GM12878 (cell line): Measurements from ENCODE around the gene AFAP1. TPM values are rescaled to one million over a fixed set of nuclear protein-coding genes. Genes with fewer than 3 reads are reported as not detected.

Experiments
- ATAC-seq: fragments of 200-7000 bp; cut with Tn5 transposase; 3 replicates; pipeline ENCODE4 v1.9.1; 2020; ENCODE audit warnings: mild to moderate bottlenecking, moderate library complexity
- BruUV-seq: library from RNA; stranded (reverse); fragments of 400-500 nt; replicated peaks from 2 replicates; lab custom pipeline; 2021; lab: Mats Ljungman, UMichigan
- CTCF ChIA-PET: fragments of 300-600 bp; sonication (Branson Sonifier 250); formaldehyde crosslinking; extraction: SDS; loops from one replicate; lab custom pipeline; 2021; ENCODE audit warnings: inconsistent platforms; lab: Yijun Ruan, JAX
- POLR2A ChIA-PET: fragments of 350-600 bp; formaldehyde crosslinking; extraction: SDS; loops from one replicate; lab custom pipeline; 2021; ENCODE audit warnings: inconsistent platforms; lab: Charles Lee
- RAD21 ChIA-PET: fragments of 300-600 bp; sonication (Branson Sonifier 250); formaldehyde crosslinking; loops from one replicate; lab custom pipeline; 2023; ENCODE audit warnings: antibody characterized with exemption; ENCODE audit not compliant: unreplicated experiment; lab: Charles Lee
- SMC1A ChIA-PET: fragments of 300-600 bp; sonication (Branson Sonifier 250); formaldehyde crosslinking; loops from one replicate; lab custom pipeline; 2023; ENCODE audit not compliant: unreplicated experiment, uncharacterized antibody; lab: Charles Lee
- DNase-seq: peaks from one replicate; pipeline ENCODE4 v3.0.0-alpha.2; 2011; ENCODE audit warnings: low read depth, low spot score
- FAIRE-seq: peaks from 3 replicates; lab custom pipeline; 2011; peaks lifted over from hg19 to GRCh38; lab: Jason Lieb, UNC
- H2AFZ ChIP-seq: 2 replicates; pipeline ENCODE4 v1.6.0; 2011; ENCODE audit warnings: low read depth, low read length, control low read depth; ENCODE audit not compliant: control insufficient read depth
- H3K27ac ChIP-seq: 2 replicates; pipeline ENCODE4 v1.5.1; 2011; ENCODE audit warnings: control low read depth; ENCODE audit not compliant: control insufficient read depth, insufficient read depth
- H3K27me3 ChIP-seq, 2 experiments: replicated peaks in 1 of 2; 2 replicates each; pipeline versions ENCODE4 v1.6.0 to v1.6.1; 2011; ENCODE audit warnings: low read length in 1 of 2; ENCODE audit not compliant: control insufficient read depth in 2 of 2, insufficient read depth in 2 of 2
- H3K36me3 ChIP-seq, 2 experiments: 2 replicates each; pipeline ENCODE4 v1.5.1; 2011; ENCODE audit warnings: low read length in 1 of 2; ENCODE audit not compliant: control insufficient read depth in 2 of 2, insufficient read depth in 2 of 2
- H3K4me1 ChIP-seq: 2 replicates; pipeline ENCODE4 v1.6.1; 2011; ENCODE audit warnings: mild to moderate bottlenecking, low read length, moderate library complexity, mixed read lengths; ENCODE audit not compliant: control insufficient read depth, insufficient read depth
- H3K4me2 ChIP-seq: 2 replicates; pipeline ENCODE4 v1.6.0; 2011; ENCODE audit warnings: control low read depth; ENCODE audit not compliant: control insufficient read depth, insufficient read depth
- H3K4me3 ChIP-seq: fragments of 200-600 bp; sonication (generic); 2 replicates; pipeline ENCODE4 v1.5.1; 2016
- H3K79me2 ChIP-seq: 2 replicates; pipeline ENCODE4 v1.6.0; 2011; ENCODE audit warnings: low read length; ENCODE audit not compliant: control insufficient read depth, insufficient read depth
- H3K9ac ChIP-seq: 2 replicates; pipeline ENCODE4 v1.8.0; 2011; ENCODE audit warnings: low read length, control low read depth, mixed read lengths; ENCODE audit not compliant: control insufficient read depth, insufficient read depth
- H3K9me3 ChIP-seq: replicated peaks from 3 replicates; pipeline ENCODE4 v1.5.1; 2011; ENCODE audit warnings: mild to moderate bottlenecking, low read length; ENCODE audit not compliant: control insufficient read depth, insufficient read depth
- H4K20me1 ChIP-seq: 2 replicates; pipeline ENCODE4 v1.6.0; 2011; ENCODE audit not compliant: control insufficient read depth, insufficient read depth
- CHD1 ChIP-seq: IDR thresholded peaks from 2 replicates; pipeline ENCODE4 v1.6.1; 2012; ENCODE audit warnings: low read depth, low read length, improper control_type of control experiment
- DPF2 ChIP-seq: fragments of 450-650 bp; IDR thresholded peaks from 2 replicates; pipeline ENCODE4 v1.6.1; 2017; ENCODE audit warnings: mild to moderate bottlenecking
- EED ChIP-seq: sonication (generic); IDR thresholded peaks from 2 replicates; pipeline ENCODE4 v1.6.1; 2016; ENCODE audit warnings: antibody characterized with exemption, low read depth
- EGR1 ChIP-seq, 2 experiments: IDR thresholded peaks; 1 replicate in 1 of 2; 2 replicates in 1 of 2; pipeline ENCODE4 v1.6.1; 2011 to 2012; ENCODE audit warnings: low read depth in 2 of 2, low read length in 2 of 2, borderline replicate concordance in 1 of 2, mild to moderate bottlenecking in 1 of 2, moderate library complexity in 1 of 2
- HCFC1 ChIP-seq: fragments of 150-350 bp; IDR thresholded peaks from 2 replicates; pipeline ENCODE4 v1.6.1; 2014; ENCODE audit warnings: low read length
- HDAC2 ChIP-seq: fragments of 200-600 bp; sonication (generic); IDR thresholded peaks from 2 replicates; pipeline ENCODE4 v1.6.1; 2017
- MEF2B ChIP-seq: fragments of 450-650 bp; IDR thresholded peaks from 2 replicates; pipeline ENCODE4 v1.6.1; 2018; ENCODE audit warnings: mild to moderate bottlenecking, moderate library complexity; ENCODE audit not compliant: partially characterized antibody, poor library complexity, severe bottlenecking
- POLR2A ChIP-seq: IDR thresholded peaks from 2 replicates; pipeline ENCODE4 v1.6.1; 2011; ENCODE audit warnings: low read depth, mild to moderate bottlenecking, low read length
- SMC3 ChIP-seq: IDR thresholded peaks from 2 replicates; pipeline ENCODE4 v1.6.1; 2011; ENCODE audit warnings: low read length, improper control_type of control experiment, borderline replicate concordance
- ZNF622 ChIP-seq: fragments of 450-650 bp; IDR thresholded peaks from 2 replicates; pipeline ENCODE4 v1.6.1; 2017; ENCODE audit warnings: mild to moderate bottlenecking, inconsistent platforms
- WGBS: methylation state at CpG from one replicate; pipeline ENCODE4 v1.1.6; 2016; ENCODE audit warnings: low lambda C conversion rate; ENCODE audit not compliant: insufficient replicate concordance, insufficient coverage; ENCODE audit errors: missing lambda C conversion rate; 5-methylcytosine and 5-hydroxymethylcytosine counted together
- in situ Hi-C: fragments of 300-500 bp; cut with MboI; formaldehyde crosslinking; loops from 9 replicates; pipeline ENCODE4 v1.14.3; 2018; ENCODE audit warnings: mixed read lengths
- intact Hi-C: fragments of 100-400 bp; cut with micrococcal nuclease; formaldehyde crosslinking; loops from one replicate; pipeline ENCODE4 v1.14.2; 2022; ENCODE audit not compliant: unreplicated experiment
- polyA plus RNA-seq, 11 experiments: library from polyadenylated mRNA; depleted of rRNA in 4 of 11; unstranded in 6 of 11; stranded (reverse) in 5 of 11; fragments of >200 nt; fragmentation: Nextera tagmentation in 4 of 11; fragmentation: Illumina TruSeq in 1 of 11; extraction: Ambion mirVana in 4 of 11; extraction: Trizol in 1 of 11; gene quantifications; 1 replicate in 1 of 11; 2 replicates in 10 of 11; pipeline versions ENCODE4 v1.2.1 to v1.2.3, GENCODE V29; 2011 to 2016; ENCODE audit warnings: inconsistent platforms in 2 of 11, missing spikeins in 2 of 11, low read depth in 1 of 11
- total RNA-seq, 4 experiments: library from RNA; depleted of rRNA in 3 of 4; stranded (reverse); fragments of >200 nt in 3 of 4; fragmentation: Illumina TruSeq in 1 of 4; extraction: Trizol in 1 of 4; gene quantifications; 2 replicates each; pipeline versions ENCODE4 v1.2.1 to v1.2.3, GENCODE V29; 2013 to 2021
- TF ChIP-seq, protein P1 (sequence below): IDR thresholded peaks from 2 replicates; pipeline ENCODE4 v1.6.1; 2012; ENCODE audit warnings: improper control_type of control experiment, low read depth, low read length; ENCODE audit not compliant: insufficient replicate concordance

Gene AFAP1
- total and polyA plus RNA-seq, 10 of the 15 experiments (the other 5 are each of a cell fraction or from before 2014, with no cell fraction given): 0.02 to 0.23 (median 0.09) TPM; not detected in 1

DNA sequence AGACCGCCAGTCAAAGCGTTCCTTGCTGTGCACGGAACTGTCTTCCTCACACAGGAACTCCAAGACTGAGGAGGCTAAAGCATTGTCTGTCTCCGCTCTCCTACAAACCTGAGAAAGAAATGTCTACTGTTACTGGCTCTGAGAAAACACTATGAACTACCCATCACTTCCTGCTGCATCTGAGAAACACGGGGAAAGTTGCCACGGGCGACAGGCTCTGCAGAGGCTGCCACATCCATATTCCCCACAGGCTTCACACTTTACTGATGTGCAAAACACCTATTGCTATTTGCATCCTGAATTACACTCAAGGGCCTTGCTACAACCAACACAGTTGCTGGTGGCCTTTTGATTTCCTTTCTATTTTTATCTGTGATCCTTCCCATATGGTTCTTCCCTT, 59.0 kb downstream of the AFAP1 start (continued):
- TF ChIP-seq, protein P1, sequence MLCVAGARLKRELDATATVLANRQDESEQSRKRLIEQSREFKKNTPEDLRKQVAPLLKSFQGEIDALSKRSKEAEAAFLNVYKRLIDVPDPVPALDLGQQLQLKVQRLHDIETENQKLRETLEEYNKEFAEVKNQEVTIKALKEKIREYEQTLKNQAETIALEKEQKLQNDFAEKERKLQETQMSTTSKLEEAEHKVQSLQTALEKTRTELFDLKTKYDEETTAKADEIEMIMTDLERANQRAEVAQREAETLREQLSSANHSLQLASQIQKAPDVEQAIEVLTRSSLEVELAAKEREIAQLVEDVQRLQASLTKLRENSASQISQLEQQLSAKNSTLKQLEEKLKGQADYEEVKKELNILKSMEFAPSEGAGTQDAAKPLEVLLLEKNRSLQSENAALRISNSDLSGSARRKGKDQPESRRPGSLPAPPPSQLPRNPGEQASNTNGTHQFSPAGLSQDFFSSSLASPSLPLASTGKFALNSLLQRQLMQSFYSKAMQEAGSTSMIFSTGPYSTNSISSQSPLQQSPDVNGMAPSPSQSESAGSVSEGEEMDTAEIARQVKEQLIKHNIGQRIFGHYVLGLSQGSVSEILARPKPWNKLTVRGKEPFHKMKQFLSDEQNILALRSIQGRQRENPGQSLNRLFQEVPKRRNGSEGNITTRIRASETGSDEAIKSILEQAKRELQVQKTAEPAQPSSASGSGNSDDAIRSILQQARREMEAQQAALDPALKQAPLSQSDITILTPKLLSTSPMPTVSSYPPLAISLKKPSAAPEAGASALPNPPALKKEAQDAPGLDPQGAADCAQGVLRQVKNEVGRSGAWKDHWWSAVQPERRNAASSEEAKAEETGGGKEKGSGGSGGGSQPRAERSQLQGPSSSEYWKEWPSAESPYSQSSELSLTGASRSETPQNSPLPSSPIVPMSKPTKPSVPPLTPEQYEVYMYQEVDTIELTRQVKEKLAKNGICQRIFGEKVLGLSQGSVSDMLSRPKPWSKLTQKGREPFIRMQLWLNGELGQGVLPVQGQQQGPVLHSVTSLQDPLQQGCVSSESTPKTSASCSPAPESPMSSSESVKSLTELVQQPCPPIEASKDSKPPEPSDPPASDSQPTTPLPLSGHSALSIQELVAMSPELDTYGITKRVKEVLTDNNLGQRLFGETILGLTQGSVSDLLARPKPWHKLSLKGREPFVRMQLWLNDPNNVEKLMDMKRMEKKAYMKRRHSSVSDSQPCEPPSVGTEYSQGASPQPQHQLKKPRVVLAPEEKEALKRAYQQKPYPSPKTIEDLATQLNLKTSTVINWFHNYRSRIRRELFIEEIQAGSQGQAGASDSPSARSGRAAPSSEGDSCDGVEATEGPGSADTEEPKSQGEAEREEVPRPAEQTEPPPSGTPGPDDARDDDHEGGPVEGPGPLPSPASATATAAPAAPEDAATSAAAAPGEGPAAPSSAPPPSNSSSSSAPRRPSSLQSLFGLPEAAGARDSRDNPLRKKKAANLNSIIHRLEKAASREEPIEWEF: no peak
- TF ChIP-seq EED (no peak), HCFC1 (no peak), EGR1 (IDR thresholded peaks at IDR 0.05; ENCODE audit: borderline replicate concordance in 1 of 2, low read depth in 2 of 2, low read length in 2 of 2) (no peak), ZNF622 (no peak), POLR2A (no peak), HDAC2 (no peak), SMC3 (no peak), DPF2 (no peak), CHD1 (no peak)

DNA sequence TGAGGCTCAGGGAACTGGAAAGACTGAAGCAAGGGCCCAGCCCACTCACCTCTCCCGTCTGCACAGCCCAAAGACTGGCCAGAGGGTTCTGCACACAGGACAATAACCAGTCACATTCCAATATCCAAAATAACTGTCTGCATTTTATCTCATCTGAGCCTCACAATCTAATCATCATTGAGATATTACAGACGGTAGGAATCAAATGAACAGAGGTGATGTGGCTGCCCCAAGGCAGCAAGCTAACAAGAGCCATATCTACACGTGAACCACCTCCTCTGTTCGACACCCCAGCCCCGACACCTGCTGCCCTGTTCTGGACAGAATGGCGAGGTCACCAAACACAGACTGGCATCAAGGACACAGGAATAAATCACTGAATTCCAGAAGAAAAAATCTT, 60.5 kb downstream of the AFAP1 start:
- ATAC-seq (no peak), FAIRE-seq (no peak), DNase-seq (no peak)
- SMC1A ChIA-PET: interaction anchor here (1.1 to 1.3 kb wide), 2 partner anchors 9 to 67 kb away, joined by 3 read pairs; no protein-coding TSS in a partner anchor
- H2AFZ ChIP-seq: no peak overlapping the region
- POLR2A ChIA-PET: no interaction called here
- H3K79me2 ChIP-seq: no peaks in the 10 kb centered on the region
- H3K27me3 ChIP-seq: no peaks in the 10 kb centered on the region
- RAD21 ChIA-PET: no interaction called here
- no peaks in the 10 kb centered on the region for H3K36me3 ChIP-seq
- no peaks in the 10 kb centered on the region for H4K20me1 ChIP-seq
- no peak overlapping the region for H3K4me2 ChIP-seq
- TF ChIP-seq MEF2B (no peak), HCFC1 (no peak)
- no peak overlapping the region for H3K4me3 ChIP-seq
- BruUV-seq: no TSS peak
- in situ Hi-C loops (no loop called here), intact Hi-C loops (no loop called here)
- WGBS: 14% methylated on average over 6 of the region's 6 CpGs
- H3K27ac ChIP-seq: no peak overlapping the region
- no peaks in the 10 kb centered on the region for H3K4me1 ChIP-seq
- no peaks in the 10 kb centered on the region for H3K9me3 ChIP-seq
- no peak overlapping the region for H3K9ac ChIP-seq
- CTCF ChIA-PET: no interaction called here
